SK-N-SH (cell line): ENCODE results near the gene USE1. TPM values are rescaled to one million over a fixed set of nuclear protein-coding genes. Genes with fewer than 3 reads are reported as not detected.

ENCODE experiments used
- CTCF ChIA-PET: fragments of 300-600, 350-600 bp; formaldehyde crosslinking; extraction: SDS; loops from one replicate; lab custom pipeline; 2021; lab: Yijun Ruan, JAX
- POLR2A ChIA-PET: fragments of 350-600 bp; sonication (Branson Sonifier 250); formaldehyde crosslinking; extraction: SDS; loops from one replicate; lab custom pipeline; 2020; ENCODE audit warnings: antibody characterized with exemption, inconsistent platforms; lab: Yijun Ruan, JAX
- DNase-seq: peaks from one replicate; pipeline ENCODE4 v3.0.0; 2012
- H2AFZ ChIP-seq: fragments of 200-600 bp; sonication (generic); 2 replicates; pipeline ENCODE4 v1.8.1; 2016; ENCODE audit warnings: antibody characterized with exemption, mild to moderate bottlenecking, low read depth
- H3F3A ChIP-seq: fragments of 200-600 bp; sonication (generic); replicated peaks from 2 replicates; pipeline ENCODE3; 2016; ENCODE audit warnings: antibody characterized with exemption, mild to moderate bottlenecking; ENCODE audit not compliant: insufficient read depth
- H3K27ac ChIP-seq, 2 experiments: fragments of 200-500 bp in 1 of 2; fragments of 200-600 bp in 1 of 2; sonication (Bioruptor generic) in 1 of 2; sonication (generic), shearing (Covaris generic) in 1 of 2; 2 replicates each; pipeline versions ENCODE4 v1.5.1 to v1.6.1; 2014 to 2016; ENCODE audit warnings: low read depth in 2 of 2, inconsistent platforms in 1 of 2, low read length in 1 of 2, mild to moderate bottlenecking in 1 of 2, mixed read lengths in 1 of 2
- H3K27me3 ChIP-seq: fragments of 200-600 bp; sonication (generic), shearing (Covaris generic); 2 replicates; pipeline ENCODE4 v1.6.1; 2016; ENCODE audit warnings: mixed run types; ENCODE audit not compliant: insufficient read depth
- H3K36me3 ChIP-seq, 2 experiments: fragments of 200-500 bp in 1 of 2; fragments of 200-600 bp in 1 of 2; sonication (Bioruptor generic) in 1 of 2; sonication (generic) in 1 of 2; replicated peaks in 1 of 2; 2 replicates each; pipeline versions ENCODE3 to v1.5.1; 2014 to 2016; ENCODE audit warnings: low read length in 1 of 2, mild to moderate bottlenecking in 1 of 2; ENCODE audit not compliant: insufficient read depth in 2 of 2, control insufficient read depth in 1 of 2
- H3K4me1 ChIP-seq, 2 experiments: fragments of 200-500 bp in 1 of 2; fragments of 200-600 bp in 1 of 2; sonication (Bioruptor generic) in 1 of 2; sonication (generic), shearing (Covaris generic) in 1 of 2; 2 replicates each; pipeline versions ENCODE4 v1.5.1 to v1.6.1; 2014 to 2016; ENCODE audit warnings: low read depth in 1 of 2, low read length in 1 of 2, mixed run types in 1 of 2; ENCODE audit not compliant: insufficient read depth in 2 of 2, control insufficient read depth in 1 of 2
- H3K4me2 ChIP-seq: fragments of 200-600 bp; sonication (generic), shearing (Covaris generic); 2 replicates; pipeline ENCODE4 v1.6.1; 2017; ENCODE audit warnings: mixed run types
- H3K4me3 ChIP-seq, 2 experiments: fragments of 200-500 bp in 1 of 2; fragments of 200-600 bp in 1 of 2; sonication (Bioruptor generic) in 1 of 2; sonication (generic), shearing (Covaris generic) in 1 of 2; 2 replicates each; pipeline versions ENCODE4 v1.5.1 to v1.8.1; 2014 to 2016; ENCODE audit warnings: low read depth in 2 of 2, inconsistent platforms in 1 of 2, low read length in 1 of 2, mild to moderate bottlenecking in 1 of 2, mixed read lengths in 1 of 2, moderate library complexity in 1 of 2
- H3K79me2 ChIP-seq: fragments of 200-600 bp; sonication (generic); 2 replicates; pipeline ENCODE4 v1.8.1; 2017; ENCODE audit warnings: mild to moderate bottlenecking; ENCODE audit not compliant: insufficient read depth
- H3K9ac ChIP-seq: fragments of 200-600 bp; sonication (generic); 2 replicates; pipeline ENCODE4 v1.6.1; 2017; ENCODE audit warnings: mixed run types
- H3K9me2 ChIP-seq: fragments of 200-600 bp; sonication (generic); 2 replicates; pipeline ENCODE4 v1.6.1; 2017; ENCODE audit warnings: mixed run types
- H3K9me3 ChIP-seq: fragments of 200-600 bp; sonication (generic); 2 replicates; pipeline ENCODE4 v1.6.1; 2017; ENCODE audit warnings: mixed run types, mild to moderate bottlenecking, moderate library complexity
- H4K20me1 ChIP-seq: fragments of 200-600 bp; sonication (generic); 2 replicates; pipeline ENCODE4 v1.6.1; 2017; ENCODE audit warnings: mild to moderate bottlenecking, mixed run types; ENCODE audit not compliant: insufficient read depth
- ELF1 ChIP-seq: IDR thresholded peaks from 2 replicates; pipeline ENCODE4 v1.4.0; 2012
- EP300 ChIP-seq, 2 experiments: IDR thresholded peaks; 2 replicates each; pipeline versions ENCODE4 v1.4.0 to v1.6.1; 2012; ENCODE audit warnings: borderline replicate concordance in 1 of 2, low read depth in 1 of 2, low read length in 1 of 2
- EZH2phosphoT487 ChIP-seq: fragments of 200-600 bp; sonication (generic); IDR thresholded peaks from 2 replicates; pipeline ENCODE4 v1.6.1; 2017; ENCODE audit warnings: low read depth, mixed run types, mild to moderate bottlenecking, antibody characterized with exemption, moderate library complexity, borderline replicate concordance
- FOXJ3 ChIP-seq: sonication (generic); formaldehyde crosslinking; IDR thresholded peaks from 2 replicates; pipeline ENCODE4 v1.5.1; 2020; ENCODE audit warnings: mild to moderate bottlenecking, missing genetic modification reagents
- FOXM1 ChIP-seq: IDR thresholded peaks from 2 replicates; pipeline ENCODE4 v1.4.0; 2012; ENCODE audit warnings: low read depth, mild to moderate bottlenecking
- GABPA ChIP-seq: IDR thresholded peaks from 2 replicates; pipeline ENCODE4 v1.4.0; 2012; ENCODE audit warnings: low read depth, mild to moderate bottlenecking
- IRF3 ChIP-seq: fragments of 150-350 bp; IDR thresholded peaks from 2 replicates; pipeline ENCODE4 v1.6.1; 2016; ENCODE audit warnings: mild to moderate bottlenecking, low read depth, low read length
- MAX ChIP-seq: IDR thresholded peaks from 2 replicates; pipeline ENCODE4 v1.4.0; 2012; ENCODE audit warnings: low read depth
- MEF2A ChIP-seq: IDR thresholded peaks from 2 replicates; pipeline ENCODE4 v1.4.0; 2012; ENCODE audit warnings: low read depth, borderline replicate concordance
- NFIC ChIP-seq: IDR thresholded peaks from 2 replicates; pipeline ENCODE4 v1.4.0; 2012; ENCODE audit warnings: borderline replicate concordance
- POLR2AphosphoS5 ChIP-seq: IDR thresholded peaks from 2 replicates; pipeline ENCODE4 v1.6.1; 2012; ENCODE audit warnings: low read depth, low read length
- RCOR1 ChIP-seq: fragments of 150-350 bp; IDR thresholded peaks from 2 replicates; pipeline ENCODE4 v1.6.1; 2017; ENCODE audit warnings: antibody characterized with exemption, low read length
- REST ChIP-seq: IDR thresholded peaks from 2 replicates; pipeline ENCODE4 v1.6.1; 2012; ENCODE audit warnings: mild to moderate bottlenecking, low read depth, low read length, moderate library complexity
- RFX5 ChIP-seq: IDR thresholded peaks from 2 replicates; pipeline ENCODE4 v1.6.1; 2012; ENCODE audit warnings: mild to moderate bottlenecking, improper control_type of control experiment, low read length
- SIN3A ChIP-seq: IDR thresholded peaks from 2 replicates; pipeline ENCODE4 v1.6.1; 2012; ENCODE audit warnings: low read depth, mild to moderate bottlenecking, low read length, moderate library complexity, borderline replicate concordance
- SMC3 ChIP-seq: IDR thresholded peaks from 2 replicates; pipeline ENCODE4 v1.6.1; 2012; ENCODE audit warnings: low read depth, low read length, improper control_type of control experiment
- WGBS: methylation state at CpG from one replicate; pipeline ENCODE4 v1.1.6; 2017; ENCODE audit warnings: low lambda C conversion rate; 5-methylcytosine and 5-hydroxymethylcytosine counted together
- polyA plus RNA-seq, 3 experiments: library from polyadenylated mRNA; depleted of rRNA; stranded (reverse); fragments of >200 nt; gene quantifications; 2 replicates each; pipeline ENCODE4 v1.2.3, GENCODE V29; 2012
- TF ChIP-seq, protein P1 (sequence below): fragments of 150-350 bp; IDR thresholded peaks from 2 replicates; pipeline ENCODE4 v1.6.1; 2017; ENCODE audit warnings: antibody characterized with exemption, low read length, low read depth, borderline replicate concordance
- TF ChIP-seq, protein P2 (sequence below): IDR thresholded peaks from 2 replicates; pipeline ENCODE4 v1.4.0; 2012; ENCODE audit warnings: low read depth, borderline replicate concordance

USE1 gene
- polyA plus RNA-seq, 1 of the 3 experiments (the other 2 are of a cell fraction) = 81.8 TPM

DNA sequence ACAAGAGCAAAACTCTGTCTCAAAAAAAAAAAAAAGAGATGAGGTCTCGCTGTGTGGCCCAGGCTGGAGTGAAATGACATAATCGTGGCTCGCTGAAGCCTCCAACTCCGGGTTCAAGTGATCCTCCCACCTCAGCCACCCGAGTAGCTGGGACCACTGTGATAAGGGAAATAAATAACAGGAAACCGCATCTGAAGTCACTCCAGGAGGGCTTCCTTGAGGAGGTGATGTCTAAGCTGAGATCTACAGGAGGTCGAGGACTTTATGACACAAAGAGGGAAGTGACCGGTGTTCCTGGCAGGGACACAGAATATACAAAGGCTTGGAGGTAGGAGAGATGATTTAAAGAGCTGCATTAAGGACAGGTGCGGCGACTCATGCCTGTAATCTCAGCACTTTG is 39.5 kb downstream of the USE1 start:
- Histone ChIP-seq H4K20me1 (no peaks in the 10 kb centered on the region), H2AFZ (no peak overlapping the region), H3K27ac (no peak overlapping the region), H3K27me3 (no peaks in the 10 kb centered on the region), H3K36me3 (no peaks in the 10 kb centered on the region), H3K79me2 (no peaks in the 10 kb centered on the region), H3K9me3 (peaks cover 5% of the 10 kb centered on the region; the same call in 1 of the 2 replicates), H3K4me2 (no peak overlapping the region), H3K9me2 (no peaks in the 10 kb centered on the region), H3F3A (no peaks in the 10 kb centered on the region), H3K4me3 (no peak overlapping the region), H3K4me1 (no peaks in the 10 kb centered on the region), H3K9ac (no peak overlapping the region)
- POLR2A ChIA-PET = no interaction called here
- 81% methylated on average over 10 of the region's 10 CpGs for WGBS
- TF ChIP-seq NFIC = no peak
- no peak for TF ChIP-seq REST
- no peak for TF ChIP-seq FOXM1
- TF ChIP-seq MAX = no peak
- TF ChIP-seq GABPA = no peak
- no peak for TF ChIP-seq RCOR1
- no peak for TF ChIP-seq MEF2A
- DNase-seq = no peak
- CTCF ChIA-PET = no interaction called here

DNA sequence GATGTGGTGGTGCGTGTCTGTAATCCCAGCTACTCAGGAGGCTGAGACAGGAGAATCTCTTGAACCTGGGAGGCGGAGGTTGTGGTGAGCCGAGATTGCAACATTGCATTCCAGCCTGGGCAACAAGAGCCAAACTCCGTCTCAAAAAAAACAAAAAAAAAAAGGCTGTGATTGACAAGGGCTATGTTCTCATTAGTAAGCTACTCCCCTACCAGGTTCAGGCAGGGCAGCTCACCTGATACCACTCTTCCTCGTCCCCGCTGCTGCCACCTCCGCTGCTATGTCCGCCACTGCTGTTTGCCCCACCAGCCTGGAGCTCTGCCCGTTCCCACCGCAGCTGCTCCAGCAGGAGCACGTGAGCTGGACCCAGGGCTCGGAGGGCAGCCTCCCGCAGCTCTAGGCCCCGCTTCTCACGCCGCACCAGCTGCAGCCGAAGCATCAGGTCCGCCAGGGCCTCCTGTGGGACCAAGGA is 40.0 kb downstream of the USE1 start:
- no peak for DNase-seq
- no peak overlapping the region for H3K4me3 ChIP-seq
- H3K27me3 ChIP-seq = no peaks in the 10 kb centered on the region
- H3K9me3 ChIP-seq = peaks cover 9% of the 10 kb centered on the region; the same call in 1 of the 2 replicates
- H2AFZ ChIP-seq = no peak overlapping the region
- POLR2A ChIA-PET = no interaction called here
- no peaks in the 10 kb centered on the region for H3K79me2 ChIP-seq
- no peak overlapping the region for H3K9ac ChIP-seq
- H3F3A ChIP-seq = no peaks in the 10 kb centered on the region
- no peak overlapping the region for H3K4me2 ChIP-seq
- CTCF ChIA-PET = interaction anchor here (1.7 kb wide), 1 partner anchor 28 kb away, joined by 4 read pairs; no protein-coding TSS in a partner anchor
- H3K27ac ChIP-seq = no peak overlapping the region
- no peak for TF ChIP-seq RCOR1
- TF ChIP-seq, protein P1, sequence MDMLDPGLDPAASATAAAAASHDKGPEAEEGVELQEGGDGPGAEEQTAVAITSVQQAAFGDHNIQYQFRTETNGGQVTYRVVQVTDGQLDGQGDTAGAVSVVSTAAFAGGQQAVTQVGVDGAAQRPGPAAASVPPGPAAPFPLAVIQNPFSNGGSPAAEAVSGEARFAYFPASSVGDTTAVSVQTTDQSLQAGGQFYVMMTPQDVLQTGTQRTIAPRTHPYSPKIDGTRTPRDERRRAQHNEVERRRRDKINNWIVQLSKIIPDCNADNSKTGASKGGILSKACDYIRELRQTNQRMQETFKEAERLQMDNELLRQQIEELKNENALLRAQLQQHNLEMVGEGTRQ = no peak
- no peak for TF ChIP-seq NFIC
- TF ChIP-seq GABPA = no peak
- no peak for TF ChIP-seq RFX5
- no peak for TF ChIP-seq FOXJ3
- no peak for TF ChIP-seq SMC3
- no peak for TF ChIP-seq EP300 (IDR thresholded peaks at IDR 0.05; ENCODE audit: borderline replicate concordance in 1 of 2, low read depth in 1 of 2, low read length in 1 of 2)
- no peak for TF ChIP-seq POLR2AphosphoS5
- TF ChIP-seq EZH2phosphoT487 = no peak
- TF ChIP-seq SIN3A = no peak
- TF ChIP-seq, protein P2, sequence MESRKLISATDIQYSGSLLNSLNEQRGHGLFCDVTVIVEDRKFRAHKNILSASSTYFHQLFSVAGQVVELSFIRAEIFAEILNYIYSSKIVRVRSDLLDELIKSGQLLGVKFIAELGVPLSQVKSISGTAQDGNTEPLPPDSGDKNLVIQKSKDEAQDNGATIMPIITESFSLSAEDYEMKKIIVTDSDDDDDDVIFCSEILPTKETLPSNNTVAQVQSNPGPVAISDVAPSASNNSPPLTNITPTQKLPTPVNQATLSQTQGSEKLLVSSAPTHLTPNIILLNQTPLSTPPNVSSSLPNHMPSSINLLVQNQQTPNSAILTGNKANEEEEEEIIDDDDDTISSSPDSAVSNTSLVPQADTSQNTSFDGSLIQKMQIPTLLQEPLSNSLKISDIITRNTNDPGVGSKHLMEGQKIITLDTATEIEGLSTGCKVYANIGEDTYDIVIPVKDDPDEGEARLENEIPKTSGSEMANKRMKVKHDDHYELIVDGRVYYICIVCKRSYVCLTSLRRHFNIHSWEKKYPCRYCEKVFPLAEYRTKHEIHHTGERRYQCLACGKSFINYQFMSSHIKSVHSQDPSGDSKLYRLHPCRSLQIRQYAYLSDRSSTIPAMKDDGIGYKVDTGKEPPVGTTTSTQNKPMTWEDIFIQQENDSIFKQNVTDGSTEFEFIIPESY = no peak
- no peak for TF ChIP-seq ELF1
- no peak for TF ChIP-seq IRF3
- no peaks in the 10 kb centered on the region for H4K20me1 ChIP-seq
- 77% methylated on average over 18 of the region's 18 CpGs for WGBS
- no peaks in the 10 kb centered on the region for H3K4me1 ChIP-seq
- H3K9me2 ChIP-seq = no peaks in the 10 kb centered on the region
- no peaks in the 10 kb centered on the region for H3K36me3 ChIP-seq
